GM18519 (cell line): Measurements from ENCODE around the gene SIK2.
A peak's percentile ranks its signal among the peaks of the same experiment; 100 is the strongest.

Source experiments
- ATAC-seq: cut with Tn5 transposase; IDR thresholded peaks from one replicate; pipeline ENCODE4 v1.9.1; 2021; ENCODE audit warnings: mild to moderate bottlenecking, moderate library complexity; ENCODE audit not compliant: unreplicated experiment, low FRiP score

The SIK2 gene

GRCh38 chr11:111776398-111777093 is 174.3 kb downstream of the SIK2 start:
- ATAC-seq, result peak; percentile 92

- ATAC-seq, result peak; percentile 43
These were observed 175.1 kb downstream of the SIK2 start for GRCh38 chr11:111777094-111778046.

DNA sequence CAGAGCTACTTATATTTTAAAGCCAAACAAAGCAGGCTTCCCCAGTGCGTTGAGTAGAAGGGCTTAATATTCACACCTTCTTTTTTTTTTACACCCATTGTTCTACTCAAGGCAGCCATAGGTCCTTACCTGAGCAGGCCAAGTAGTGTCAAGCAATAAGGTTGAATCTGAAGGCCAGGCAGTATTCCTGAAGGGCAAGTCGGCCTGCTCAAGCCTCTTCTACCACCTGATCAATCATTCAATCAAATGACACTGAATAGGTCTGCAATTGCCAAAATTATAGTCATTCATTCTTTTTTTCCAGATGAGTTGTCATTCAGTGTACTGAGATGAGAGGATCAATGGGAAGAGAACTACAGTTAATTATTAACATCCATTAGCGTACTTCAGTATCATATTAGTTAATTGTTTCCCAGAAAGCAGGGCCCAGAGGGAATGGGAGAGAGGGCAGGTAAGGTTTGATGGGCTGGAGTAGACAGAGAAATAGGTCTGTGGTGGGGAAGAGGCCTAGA is 175.9 kb downstream of the SIK2 start:
- ATAC-seq, result no peak

DNA sequence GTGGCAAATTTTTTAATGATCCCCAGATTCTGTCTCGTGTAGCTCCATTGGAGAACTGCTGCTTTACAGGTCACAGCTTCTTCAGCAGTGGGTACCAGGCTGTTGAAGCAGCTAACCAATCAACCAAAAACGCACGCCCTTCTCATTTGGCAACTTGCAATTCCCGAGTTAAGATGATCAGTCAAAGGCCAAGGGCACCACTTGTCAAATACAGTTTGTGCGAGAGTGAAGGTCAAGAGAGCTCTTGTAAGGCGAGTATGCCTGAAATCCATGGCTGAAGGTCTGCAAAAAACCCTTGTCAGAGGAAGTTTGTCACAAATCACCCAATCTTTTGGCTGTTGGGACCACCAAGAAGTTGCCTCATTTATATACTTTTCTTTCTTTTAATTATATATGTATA is 176.9 kb downstream of the SIK2 start:
- no peak for ATAC-seq
